T-helper 2 cell treated with Interferon-gamma antibody and Interleukin-4, amounts not matched to agents 100 ng/mL and 5 ng/mL, for 36 hours (primary cell): ENCODE data around the gene RMI1. TPM values are rescaled to one million over a fixed set of nuclear protein-coding genes. Genes with fewer than 3 reads are reported as not detected.
"Not testable (repeated sequence)": the region's sequence is repeated elsewhere in the genome, so short reads cannot be mapped to it uniquely, and the experiment has no call there.

Experiments used
- intact Hi-C: fragments of 100-400 bp; cut with micrococcal nuclease; formaldehyde crosslinking; loops from one replicate; pipeline ENCODE4 v1.15.1; 2023
- total RNA-seq: library from RNA; stranded (reverse); gene quantifications from 2 replicates; pipeline ENCODE4 v1.2.3, GENCODE V29; 2022

Gene RMI1
- total RNA-seq, 1 donor from 2014 or later: 29.0 TPM

DNA sequence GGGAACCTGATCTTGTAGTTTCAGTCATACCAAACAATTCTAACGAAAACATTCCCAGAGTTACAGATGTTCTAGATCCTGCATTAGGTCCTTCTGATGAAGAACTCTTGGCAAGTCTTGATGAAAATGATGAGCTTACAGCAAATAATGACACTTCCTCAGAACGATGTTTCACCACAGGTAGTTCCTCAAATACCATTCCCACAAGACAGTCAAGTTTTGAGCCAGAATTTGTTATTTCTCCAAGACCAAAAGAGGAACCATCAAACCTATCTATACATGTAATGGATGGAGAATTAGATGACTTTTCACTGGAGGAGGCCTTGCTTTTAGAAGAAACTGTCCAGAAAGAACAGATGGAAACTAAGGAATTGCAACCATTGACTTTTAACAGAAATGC is 21.0 kb downstream of the RMI1 start:
- intact Hi-C loops: loop anchor here (1.0 kb wide), 1 partner anchor 21 kb away; the partner anchor contains the start of genes HNRNPK and RMI1

- intact Hi-C loops: loop anchor here (1.0 kb wide), 1 partner anchor 22 kb away; the partner anchor contains the start of genes HNRNPK and RMI1
Measured at GRCh38 chr9:84002344-84002743, 21.7 kb downstream of the RMI1 start.

DNA sequence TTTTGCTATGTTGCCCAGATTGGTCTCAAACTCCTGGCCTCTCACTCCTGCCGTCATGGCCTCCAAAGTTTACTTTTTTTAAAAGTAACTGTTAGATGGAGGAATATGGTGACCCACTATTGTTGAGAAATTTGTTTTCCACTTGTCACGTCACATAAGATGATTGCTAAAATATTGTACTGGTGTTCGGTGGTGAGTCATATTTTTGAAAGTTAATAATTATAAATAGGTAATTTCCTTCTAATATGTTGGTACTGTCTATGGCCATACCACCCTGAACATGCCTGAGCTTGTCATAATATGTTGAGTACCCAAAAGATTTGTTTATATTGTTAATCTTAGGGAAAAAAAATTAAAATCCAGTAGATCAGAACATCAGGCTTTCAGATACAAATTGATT is 22.6 kb downstream of the RMI1 start:
- intact Hi-C loops: no loop called here

- intact Hi-C loops: no loop called here
Measured at GRCh38 chr9:84007662-84008061, 27.1 kb downstream of the RMI1 start.

GRCh38 chr9:84024041-84024575 is 43.5 kb downstream of the RMI1 start:
- intact Hi-C loops: no loop called here

DNA sequence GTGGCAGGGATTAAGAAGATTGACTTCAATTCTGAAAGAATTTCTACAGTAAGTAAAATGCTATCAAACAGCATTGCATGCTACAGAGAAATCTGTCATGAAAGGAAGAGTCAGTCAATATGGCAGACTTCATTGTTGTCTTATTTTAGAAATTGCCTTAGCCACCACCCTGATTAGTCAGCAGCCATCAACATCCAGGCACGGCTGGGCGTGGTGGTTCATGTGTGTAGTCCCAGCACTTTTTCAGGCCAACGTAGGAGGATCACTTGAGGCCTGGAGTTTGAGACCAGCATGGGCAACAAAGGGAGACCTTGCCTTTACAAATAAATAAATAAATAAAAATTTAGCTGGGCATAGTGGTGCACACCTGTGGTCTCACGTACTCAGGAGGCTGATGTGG is 46.6 kb downstream of the RMI1 start:
- intact Hi-C loops: no loop called here

GRCh38 chr9:84031534-84031933 is 50.9 kb downstream of the RMI1 start:
- intact Hi-C loops: no loop called here

- intact Hi-C loops: not testable (repeated sequence)
Measured at GRCh38 chr9:84041857-84042256, 61.3 kb downstream of the RMI1 start.

GRCh38 chr9:84045481-84046097 is 65.0 kb downstream of the RMI1 start:
- intact Hi-C loops: no loop called here

Other genes starting within 250 kb of the RMI1 start
- gene GKAP1, start 163.0 kb upstream of the RMI1 start, total RNA-seq: 3.5 and 3.8 TPM in 2 replicates
- gene KIF27, start 59.4 kb upstream of the RMI1 start, total RNA-seq: 2.5 and 2.7 TPM in 2 replicates
- 748 and 752 TPM in 2 replicates for gene HNRNPK, start 590 bp upstream of the RMI1 start, total RNA-seq